Stomach (tissue), 9 donors: ENCODE results near the gene PLPP4. TPM values are rescaled to one million over a fixed set of nuclear protein-coding genes. Genes with fewer than 3 reads are reported as not detected.

Experiments used
- DNase-seq, 2 donors: peaks; one replicate each; pipeline versions ENCODE4 v3.0.0 to v3.0.0-alpha.2; 2013 to 2019
- H3K27ac ChIP-seq, 5 donors: fragments of 200-600 bp in 4 of 5; sonication (generic) in 4 of 5; one replicate each; pipeline ENCODE4 v1.5.1; 2013 to 2019; ENCODE audit warnings: mild to moderate bottlenecking in 1 of 5, moderate library complexity in 1 of 5
- H3K27me3 ChIP-seq, 3 donors: fragments of 200-600 bp; sonication (generic); one replicate each; pipeline ENCODE4 v1.5.1; 2017 to 2019; ENCODE audit warnings: mixed run types in 1 of 3
- H3K36me3 ChIP-seq, 4 donors: fragments of 200-600 bp; sonication (generic); 1 replicate in 3 of 4; 2 replicates in 1 of 4; pipeline ENCODE4 v1.5.1; 2016 to 2019
- H3K4me1 ChIP-seq, 4 donors: fragments of 200-600 bp; sonication (generic); one replicate each; pipeline ENCODE4 v1.5.1; 2016 to 2019
- H3K4me3 ChIP-seq, 4 donors: fragments of 200-600 bp; sonication (generic) in 3 of 4; one replicate each; pipeline ENCODE4 v1.5.1; 2016 to 2019; ENCODE audit warnings: mild to moderate bottlenecking in 1 of 4
- H3K9me3 ChIP-seq, 4 donors: fragments of 200-600 bp; sonication (generic); one replicate each; pipeline ENCODE4 v1.5.1; 2016 to 2019
- CTCF ChIP-seq, 7 experiments: fragments of 450-650 bp in 4 of 7; fragments of 200-600 bp in 3 of 7; sonication (generic) in 3 of 7; IDR thresholded peaks; one replicate each; pipeline ENCODE4 v1.5.1; 2016 to 2019; ENCODE audit warnings: antibody characterized with exemption in 7 of 7, control low read depth in 2 of 7, mild to moderate bottlenecking in 1 of 7
- EP300 ChIP-seq: sonication (generic); formaldehyde crosslinking; IDR thresholded peaks from one replicate; pipeline ENCODE4 v1.6.1; 2017; ENCODE audit warnings: antibody characterized with exemption
- POLR2A ChIP-seq, 4 donors: fragments of 450-650 bp; IDR thresholded peaks; one replicate each; pipeline ENCODE4 v1.6.1; 2016; ENCODE audit warnings: antibody characterized with exemption in 4 of 4, control low read depth in 2 of 4, mild to moderate bottlenecking in 1 of 4, moderate library complexity in 1 of 4
- POLR2AphosphoS5 ChIP-seq, 3 donors: sonication (generic); formaldehyde crosslinking; IDR thresholded peaks; one replicate each; pipeline ENCODE4 v1.6.1; 2016; ENCODE audit warnings: antibody characterized with exemption in 3 of 3
- WGBS, 5 donors: extraction: QIAGEN DNeasy Blood & Tissue Kit in 3 of 5; methylation state at CpG; one replicate each; pipeline versions ENCODE4 v1.1.5 to v1.1.7; 2013 to 2018; 5-methylcytosine and 5-hydroxymethylcytosine counted together
- intact Hi-C: fragments of 100-400 bp; cut with DNase I; formaldehyde crosslinking; loops from one replicate; pipeline ENCODE4 v1.15.1; 2023; ENCODE audit warnings: low total_unique reads
- polyA plus RNA-seq, 3 donors: library from polyadenylated mRNA; stranded (reverse); fragments of 200-250 nt; gene quantifications; one replicate each; pipeline ENCODE4 v1.2.3, GENCODE V29; 2013
- total RNA-seq, 5 donors: library from RNA; depleted of rRNA; stranded (reverse); fragments of >200 nt; gene quantifications; one replicate each; pipeline versions ENCODE4 v1.1.0 to v1.2.3, GENCODE V29; 2014 to 2016
- donor health status: healthy with polysubstance abuse.
- donor health status: Bipolar disorder and iron deficiency.
- donor health status: healthy.

Gene PLPP4
- total and polyA plus RNA-seq, 8 donors: not detected

GRCh38 chr10:120462018-120462682 is 5.1 kb downstream of the PLPP4 start:
- WGBS, 5 donors: 84 to 92% (median 90%) methylated on average over 7 to 8 of the region's 8 CpGs
- Histone ChIP-seq H3K4me1 (peaks cover 6 to 11% (median 9%) of the 10 kb centered on the region in 4 donors), H3K36me3 (no peaks in the 10 kb centered on the region), H3K27ac (no peak overlapping the region), H3K27me3 (peaks cover 0 to 49% (median 18%) of the 10 kb centered on the region in 3 donors), H3K4me3 (no peak overlapping the region), H3K9me3 (no peaks in the 10 kb centered on the region)
- intact Hi-C loops: no loop called here
- TF ChIP-seq CTCF (IDR thresholded peaks at IDR 0.05) (no peak), EP300 (no peak), POLR2AphosphoS5 (IDR thresholded peaks at IDR 0.05) (no peak), POLR2A (IDR thresholded peaks at IDR 0.05) (no peak)
- no peak for DNase-seq

- H3K4me1 ChIP-seq: no peaks in the 10 kb centered on the region
- H3K4me3 ChIP-seq: no peak overlapping the region
- no peak overlapping the region for H3K27ac ChIP-seq
- no peaks in the 10 kb centered on the region for H3K36me3 ChIP-seq
- WGBS, 5 donors: 29 to 49% (median 42%) methylated on average over 2 of the region's 2 CpGs
- H3K27me3 ChIP-seq: peaks cover 0 to 19% (median 0%) of the 10 kb centered on the region in 3 donors
- no peaks in the 10 kb centered on the region for H3K9me3 ChIP-seq
- DNase-seq: no peak
- intact Hi-C loops: no loop called here
- no peak for TF ChIP-seq POLR2A (IDR thresholded peaks at IDR 0.05)
- no peak for TF ChIP-seq CTCF (IDR thresholded peaks at IDR 0.05)
- no peak for TF ChIP-seq EP300
- TF ChIP-seq POLR2AphosphoS5 (IDR thresholded peaks at IDR 0.05): no peak
Observed at GRCh38 chr10:120465138-120465537, 8.1 kb downstream of the PLPP4 start.

- intact Hi-C loops: no loop called here
- TF ChIP-seq POLR2A (IDR thresholded peaks at IDR 0.05): no peak
- TF ChIP-seq POLR2AphosphoS5 (IDR thresholded peaks at IDR 0.05): no peak
- TF ChIP-seq EP300: no peak
- TF ChIP-seq CTCF (IDR thresholded peaks at IDR 0.05): no peak
- Histone ChIP-seq H3K27me3 (peaks cover 0 to 11% (median 0%) of the 10 kb centered on the region in 3 donors), H3K9me3 (no peaks in the 10 kb centered on the region), H3K4me1 (no peaks in the 10 kb centered on the region), H3K27ac (no peak overlapping the region), H3K36me3 (no peaks in the 10 kb centered on the region), H3K4me3 (no peak overlapping the region)
- WGBS, 5 donors: 77 to 95% (median 89%) methylated on average over 2 of the region's 2 CpGs
- DNase-seq: no peak
Observed at GRCh38 chr10:120466006-120466405, 9.0 kb downstream of the PLPP4 start.

- no peak overlapping the region for H3K4me3 ChIP-seq
- intact Hi-C loops: no loop called here
- TF ChIP-seq EP300: no peak
- TF ChIP-seq POLR2A (IDR thresholded peaks at IDR 0.05): no peak
- TF ChIP-seq CTCF (IDR thresholded peaks at IDR 0.05): no peak
- TF ChIP-seq POLR2AphosphoS5 (IDR thresholded peaks at IDR 0.05): no peak
- no peak for DNase-seq
- H3K27me3 ChIP-seq: no peaks in the 10 kb centered on the region
- H3K9me3 ChIP-seq: peaks cover 0 to 2% (median 0%) of the 10 kb centered on the region in 4 donors
- H3K36me3 ChIP-seq: no peaks in the 10 kb centered on the region
- WGBS, 5 donors: 38 to 53% (median 45%) methylated on average over 4 of the region's 4 CpGs
- H3K27ac ChIP-seq: no peak overlapping the region
- H3K4me1 ChIP-seq: peaks cover 0 to 4% (median 0%) of the 10 kb centered on the region in 4 donors
Observed at GRCh38 chr10:120473593-120473992, 16.6 kb downstream of the PLPP4 start.
